HCT116 (cell line): ENCODE results near the gene CRTC3.

Experiments
- CTCF ChIP-seq, 3 experiments: fragments of 200-600 bp in 1 of 3; sonication (generic) in 1 of 3; IDR thresholded peaks in 2 of 3; conservative IDR thresholded peaks in 1 of 3; 2 replicates each; pipeline ENCODE4 v1.5.1; 2012 to 2017; ENCODE audit warnings: low read depth in 2 of 3, low read length in 2 of 3, antibody characterized with exemption in 1 of 3, borderline replicate concordance in 1 of 3, control low read depth in 1 of 3, mild to moderate bottlenecking in 1 of 3, mixed read lengths in 1 of 3, mixed run types in 1 of 3, moderate library complexity in 1 of 3; ENCODE audit not compliant: insufficient read depth in 1 of 3
- POLR2AphosphoS5 ChIP-seq: IDR thresholded peaks from 2 replicates; pipeline ENCODE4 v1.6.1; 2011; ENCODE audit warnings: mild to moderate bottlenecking, low read depth, low read length, moderate library complexity

- TF ChIP-seq POLR2AphosphoS5 (no peak), CTCF (IDR thresholded peaks at IDR 0.05 in 2 of 3, conservative IDR thresholded peaks at IDR 0.05 in 1 of 3; ENCODE audit: borderline replicate concordance in 1 of 3, insufficient read depth in 1 of 3, low read depth in 2 of 3, low read length in 2 of 3) (no peak)
Measured at GRCh38 chr15:90497376-90497775, 32.3 kb upstream of the CRTC3 start.
